Vagina (tissue), 2 donors: ENCODE data around the gene NHLRC2. TPM values are rescaled to one million over a fixed set of nuclear protein-coding genes. Genes with fewer than 3 reads are reported as not detected.

Experiments
- DNase-seq, 2 donors: peaks; one replicate each; pipeline ENCODE4 v3.0.0-alpha.2; 2017; ENCODE audit errors: extremely low spot score in 2 of 2
- H3K27ac ChIP-seq: fragments of 200-600 bp; sonication (generic); one replicate; pipeline ENCODE4 v1.5.1; 2019
- H3K27me3 ChIP-seq: fragments of 200-600 bp; sonication (generic); one replicate; pipeline ENCODE4 v1.5.1; 2019
- H3K36me3 ChIP-seq, 2 donors: fragments of 200-600 bp; sonication (generic); one replicate each; pipeline ENCODE4 v1.5.1; 2017 to 2019
- H3K4me1 ChIP-seq: fragments of 200-600 bp; sonication (generic); one replicate; pipeline ENCODE4 v1.5.1; 2019
- H3K4me3 ChIP-seq, 2 donors: fragments of 200-600 bp; sonication (generic); 1 replicate in 1 of 2; 2 replicates in 1 of 2; pipeline ENCODE4 v1.5.1; 2016 to 2019
- H3K9me3 ChIP-seq: fragments of 200-600 bp; sonication (generic); one replicate; pipeline ENCODE4 v1.5.1; 2019
- CTCF ChIP-seq, 3 experiments: fragments of 450-650 bp in 2 of 3; fragments of 200-600 bp in 1 of 3; sonication (generic) in 1 of 3; IDR thresholded peaks; one replicate each; pipeline ENCODE4 v1.5.1; 2017 to 2019; ENCODE audit warnings: antibody characterized with exemption in 3 of 3, mild to moderate bottlenecking in 2 of 3, moderate library complexity in 2 of 3
- POLR2A ChIP-seq, 2 donors: fragments of 450-650 bp; IDR thresholded peaks; one replicate each; pipeline ENCODE4 v1.6.1; 2017; ENCODE audit warnings: antibody characterized with exemption in 2 of 2, mild to moderate bottlenecking in 2 of 2, moderate library complexity in 2 of 2
- POLR2AphosphoS5 ChIP-seq, 2 donors: sonication (generic); formaldehyde crosslinking; IDR thresholded peaks; one replicate each; pipeline ENCODE4 v1.9.0; 2017; ENCODE audit warnings: antibody characterized with exemption in 2 of 2, mild to moderate bottlenecking in 2 of 2, low read depth in 1 of 2; ENCODE audit not compliant: insufficient read depth in 1 of 2
- intact Hi-C: fragments of 100-400 bp; cut with DNase I; formaldehyde crosslinking; loops from one replicate; pipeline ENCODE4 v1.15.1; 2023
- total RNA-seq: library from RNA; depleted of rRNA; stranded (reverse); fragments of >200 nt; gene quantifications from one replicate; pipeline ENCODE4 v1.2.3, GENCODE V29; 2016

The NHLRC2 gene
- total RNA-seq, 1 donor from 2014 or later: 16.7 TPM

GRCh38 chr10:113920114-113920513, 65.7 kb downstream of the NHLRC2 start:
- TF ChIP-seq POLR2A (IDR thresholded peaks at IDR 0.05): no peak
- no peak for TF ChIP-seq POLR2AphosphoS5 (IDR thresholded peaks at IDR 0.05; ENCODE audit: insufficient read depth in 1 of 2, low read depth in 1 of 2)
- no peak for TF ChIP-seq CTCF (IDR thresholded peaks at IDR 0.05)
- intact Hi-C loops: no loop called here

GRCh38 chr10:113920875-113921274, 66.4 kb downstream of the NHLRC2 start:
- no peak for TF ChIP-seq POLR2A (IDR thresholded peaks at IDR 0.05)
- no peak for TF ChIP-seq POLR2AphosphoS5 (IDR thresholded peaks at IDR 0.05; ENCODE audit: insufficient read depth in 1 of 2, low read depth in 1 of 2)
- TF ChIP-seq CTCF (IDR thresholded peaks at IDR 0.05): no peak
- H3K4me3 ChIP-seq: no peak overlapping the region
- no peak for DNase-seq
- H3K4me1 ChIP-seq: no peaks in the 10 kb centered on the region
- H3K27me3 ChIP-seq: no peaks in the 10 kb centered on the region
- H3K27ac ChIP-seq: no peak overlapping the region
- intact Hi-C loops: no loop called here
- H3K36me3 ChIP-seq: no peaks in the 10 kb centered on the region
- no peaks in the 10 kb centered on the region for H3K9me3 ChIP-seq

More at GRCh38 chr10:113920114-113920513, 65.7 kb downstream of the NHLRC2 start:
- no peak overlapping the region for H3K4me3 ChIP-seq
- H3K27ac ChIP-seq: no peak overlapping the region
- H3K4me1 ChIP-seq: no peaks in the 10 kb centered on the region
- no peaks in the 10 kb centered on the region for H3K9me3 ChIP-seq
- DNase-seq: no peak
- H3K27me3 ChIP-seq: no peaks in the 10 kb centered on the region
- no peaks in the 10 kb centered on the region for H3K36me3 ChIP-seq

GRCh38 chr10:113921561-113922370, 67.3 kb downstream of the NHLRC2 start:
- no peak for DNase-seq
- Histone ChIP-seq H3K4me1 (no peaks in the 10 kb centered on the region), H3K27me3 (no peaks in the 10 kb centered on the region), H3K36me3 (no peaks in the 10 kb centered on the region), H3K4me3 (no peak overlapping the region), H3K9me3 (no peaks in the 10 kb centered on the region), H3K27ac (no peak overlapping the region)
- TF ChIP-seq CTCF (IDR thresholded peaks at IDR 0.05): no peak
- TF ChIP-seq POLR2A (IDR thresholded peaks at IDR 0.05): no peak
- TF ChIP-seq POLR2AphosphoS5 (IDR thresholded peaks at IDR 0.05; ENCODE audit: insufficient read depth in 1 of 2, low read depth in 1 of 2): no peak
- intact Hi-C loops: no loop called here

GRCh38 chr10:113922787-113923570, 68.5 kb downstream of the NHLRC2 start:
- H3K9me3 ChIP-seq: no peaks in the 10 kb centered on the region
- TF ChIP-seq POLR2AphosphoS5 (IDR thresholded peaks at IDR 0.05; ENCODE audit: insufficient read depth in 1 of 2, low read depth in 1 of 2): no peak
- TF ChIP-seq POLR2A (IDR thresholded peaks at IDR 0.05): no peak
- TF ChIP-seq CTCF (IDR thresholded peaks at IDR 0.05): no peak

More at GRCh38 chr10:113922787-113923570, 68.5 kb downstream of the NHLRC2 start:
- intact Hi-C loops: no loop called here
- no peaks in the 10 kb centered on the region for H3K36me3 ChIP-seq
- no peak overlapping the region for H3K4me3 ChIP-seq
- H3K4me1 ChIP-seq: no peaks in the 10 kb centered on the region
- no peak for DNase-seq
- H3K27me3 ChIP-seq: no peaks in the 10 kb centered on the region
- no peak overlapping the region for H3K27ac ChIP-seq
